Progenitor cell of endocrine pancreas (in vitro differentiated cells): ENCODE results near the gene HTATSF1. TPM values are rescaled to one million over a fixed set of nuclear protein-coding genes. Genes with fewer than 3 reads are reported as not detected.

Experiments used
- DNase-seq: peaks from one replicate; pipeline ENCODE4 v3.0.0; 2021; ENCODE audit warnings: low spot score; ENCODE audit not compliant: unreplicated experiment
- H3K27ac Mint-ChIP-seq: 2 replicates; pipeline ENCODE4 v1.8.0; 2021; ENCODE audit warnings: mild to moderate bottlenecking, moderate library complexity, mixed read lengths
- H3K27me3 Mint-ChIP-seq: 2 replicates; pipeline ENCODE4 v1.8.0; 2021; ENCODE audit warnings: mixed read lengths
- H3K36me3 Mint-ChIP-seq: 2 replicates; pipeline ENCODE4 v1.8.0; 2022; ENCODE audit warnings: mixed read lengths; ENCODE audit not compliant: insufficient read depth
- H3K4me1 Mint-ChIP-seq: 2 replicates; pipeline ENCODE4 v1.8.0; 2021; ENCODE audit warnings: low read depth, mixed read lengths
- H3K4me3 Mint-ChIP-seq: 2 replicates; pipeline ENCODE4 v1.8.0; 2021; ENCODE audit warnings: low read depth, mild to moderate bottlenecking, moderate library complexity, mixed read lengths
- H3K9me3 Mint-ChIP-seq: 2 replicates; pipeline ENCODE4 v1.8.0; 2021; ENCODE audit warnings: low read depth, mixed read lengths
- CTCF ChIP-seq: fragments of 200-600 bp; sonication (generic); IDR thresholded peaks from one replicate; pipeline ENCODE4 v1.5.0; 2021; ENCODE audit warnings: antibody characterized with exemption, mild to moderate bottlenecking; ENCODE audit not compliant: unreplicated experiment
- total RNA-seq: library from RNA; stranded (reverse); gene quantifications from 2 replicates; pipeline ENCODE4 v1.2.1, GENCODE V29; 2021

Gene HTATSF1
- total RNA-seq, 1 donor from 2014 or later: 60.4 TPM

DNA sequence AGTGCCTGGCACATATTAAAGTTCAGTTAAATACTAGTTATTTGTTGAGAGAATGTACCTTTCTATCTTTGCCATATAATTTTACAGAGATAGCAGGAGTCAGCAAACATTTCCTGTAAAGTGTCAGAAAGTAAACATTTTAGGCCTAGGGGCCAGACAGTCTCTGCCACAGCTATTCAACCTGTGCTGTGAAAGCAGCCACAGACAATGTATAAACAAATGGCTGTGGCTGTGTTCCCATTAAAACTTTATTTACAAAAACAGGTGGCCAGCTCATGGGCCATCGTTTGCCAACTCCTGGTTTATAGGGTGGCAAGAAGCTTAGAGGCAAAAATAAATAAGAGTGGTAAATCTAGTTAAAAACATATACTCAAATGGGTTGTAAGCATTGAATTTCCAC, 43.6 kb upstream of the HTATSF1 start:
- H3K4me3 Mint-ChIP-seq: no peak overlapping the region
- H3K36me3 Mint-ChIP-seq: no peaks in the 10 kb centered on the region
- no peak overlapping the region for H3K27ac Mint-ChIP-seq
- DNase-seq: no peak
- TF ChIP-seq CTCF: no peak
- H3K9me3 Mint-ChIP-seq: peaks cover 2% of the 10 kb centered on the region
- H3K4me1 Mint-ChIP-seq: peaks cover 3% of the 10 kb centered on the region
- H3K27me3 Mint-ChIP-seq: no peaks in the 10 kb centered on the region

- Mint-ChIP-seq H3K27me3 (no peaks in the 10 kb centered on the region), H3K4me3 (no peak overlapping the region), H3K27ac (no peak overlapping the region), H3K9me3 (peaks cover 2% of the 10 kb centered on the region), H3K4me1 (peaks cover 3% of the 10 kb centered on the region), H3K36me3 (no peaks in the 10 kb centered on the region)
- no peak for TF ChIP-seq CTCF
- DNase-seq: no peak
Measured at GRCh38 chrX:136456133-136456532, 41.3 kb upstream of the HTATSF1 start.

DNA sequence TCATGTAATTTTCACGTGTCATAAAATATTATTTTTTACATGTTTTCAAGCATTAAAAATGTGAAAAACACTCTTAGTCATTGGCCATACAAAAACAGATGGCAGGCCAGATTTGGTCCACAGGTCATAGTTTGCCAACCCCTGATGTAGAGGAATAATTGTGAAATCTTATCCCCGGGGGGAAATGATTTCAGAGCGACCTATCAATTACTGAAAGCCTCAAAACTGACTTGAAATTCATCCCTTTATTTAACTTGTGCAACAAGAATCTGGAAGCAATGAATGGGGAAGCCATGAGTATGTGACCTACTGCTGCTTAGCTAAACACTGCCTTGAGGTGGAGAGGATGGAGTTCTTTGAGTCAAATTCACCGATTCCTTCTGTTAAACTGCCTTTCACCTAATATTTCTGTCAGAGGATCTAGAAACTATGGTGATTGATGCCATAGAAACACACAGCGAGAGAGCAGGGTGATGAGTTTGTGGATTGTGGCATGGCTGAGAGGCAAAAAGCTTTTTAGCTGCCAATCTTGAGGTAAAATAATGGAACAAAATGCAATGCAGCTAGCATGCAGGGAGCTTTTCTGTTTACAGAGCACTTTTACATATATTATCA, 40.0 kb upstream of the HTATSF1 start:
- Mint-ChIP-seq H3K36me3 (no peaks in the 10 kb centered on the region), H3K27me3 (no peaks in the 10 kb centered on the region), H3K4me1 (peaks cover 3% of the 10 kb centered on the region), H3K9me3 (peaks cover 2% of the 10 kb centered on the region), H3K27ac (no peak overlapping the region), H3K4me3 (no peak overlapping the region)
- TF ChIP-seq CTCF: no peak
- DNase-seq: no peak

DNA sequence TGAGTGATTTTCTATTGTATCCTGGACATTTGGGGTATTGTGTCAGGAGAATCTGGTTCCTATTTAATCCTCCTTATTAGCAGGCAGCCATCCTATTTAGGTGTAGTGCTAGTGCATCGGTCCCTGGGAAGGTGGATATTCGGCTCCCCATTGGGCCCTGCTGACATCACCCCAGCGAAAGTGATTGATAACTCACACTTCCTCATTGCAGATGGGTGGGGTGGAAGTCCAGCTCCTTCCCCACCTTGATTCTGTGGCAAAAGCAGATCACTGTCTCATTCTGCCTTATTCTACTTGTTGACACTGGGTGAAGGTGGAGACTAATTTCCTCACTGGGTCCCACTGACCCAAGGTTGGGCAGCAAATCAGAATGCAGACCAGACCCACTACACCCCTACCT, 32.8 kb upstream of the HTATSF1 start:
- TF ChIP-seq CTCF: no peak
- Mint-ChIP-seq H3K4me1 (peaks cover 2% of the 10 kb centered on the region), H3K9me3 (peaks cover 5% of the 10 kb centered on the region), H3K36me3 (no peaks in the 10 kb centered on the region), H3K27me3 (no peaks in the 10 kb centered on the region), H3K27ac (no peak overlapping the region), H3K4me3 (no peak overlapping the region)
- no peak for DNase-seq

DNA sequence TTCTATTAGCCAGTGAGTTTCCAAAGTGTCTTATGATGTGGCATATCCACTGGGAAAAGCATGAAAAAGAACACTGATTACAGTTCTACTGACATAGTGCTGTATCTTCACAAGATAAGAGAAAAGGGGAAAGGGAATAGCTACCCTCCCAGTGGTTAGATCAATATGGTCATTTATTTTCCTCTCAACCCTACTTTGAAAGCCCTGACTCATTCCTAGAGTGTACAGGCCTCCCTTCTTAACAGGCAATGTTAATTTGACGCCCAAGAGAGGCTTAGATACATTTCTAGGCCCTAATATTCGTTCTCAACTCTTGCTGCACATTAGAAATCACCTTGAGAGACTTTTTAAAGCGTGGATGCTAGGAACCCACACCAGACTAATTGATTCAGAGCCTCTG, 30.1 kb upstream of the HTATSF1 start:
- DNase-seq: no peak
- H3K27me3 Mint-ChIP-seq: no peaks in the 10 kb centered on the region
- H3K27ac Mint-ChIP-seq: no peak overlapping the region
- peaks cover 2% of the 10 kb centered on the region for H3K4me1 Mint-ChIP-seq
- no peak for TF ChIP-seq CTCF
- H3K9me3 Mint-ChIP-seq: peaks cover 11% of the 10 kb centered on the region
- H3K4me3 Mint-ChIP-seq: no peak overlapping the region
- no peaks in the 10 kb centered on the region for H3K36me3 Mint-ChIP-seq
